D721Med (cell line): ENCODE measurements around the gene SCYL1.

Experiments used
- DNase-seq: peaks from one replicate; pipeline ENCODE4 v3.0.0; 2011; ENCODE audit warnings: low spot score; ENCODE audit not compliant: insufficient read length
- FAIRE-seq: peaks from 2 replicates; lab custom pipeline; 2011; peaks lifted over from hg19 to GRCh38; lab: Jason Lieb, UNC
- CTCF ChIP-seq: IDR thresholded peaks from 2 replicates; pipeline ENCODE4 v1.5.1; 2012; ENCODE audit warnings: mild to moderate bottlenecking, control low read depth; ENCODE audit not compliant: insufficient read depth; ENCODE audit errors: missing control alignments

SCYL1 gene

GRCh38 chr11:65565624-65566453, 41.0 kb downstream of the SCYL1 start:
- DNase-seq (no peak), FAIRE-seq (no peak)
- TF ChIP-seq CTCF, result no peak

GRCh38 chr11:65569164-65569972, 44.5 kb downstream of the SCYL1 start:
- FAIRE-seq (no peak), DNase-seq (no peak)
- TF ChIP-seq CTCF, result no peak

GRCh38 chr11:65569973-65570918, 45.4 kb downstream of the SCYL1 start, which contains the start of gene ZNRD2:
TSS of gene ZNRD2 (plus strand) at chr11:65570477. CDS start at chr11:65570492, 15 bp downstream.
- FAIRE-seq (no peak), DNase-seq (peak; percentile 94)
- TF ChIP-seq CTCF, result peak; percentile 50

GRCh38 chr11:65571420-65571819, 46.5 kb downstream of the SCYL1 start:
- DNase-seq (no peak), FAIRE-seq (no peak)
- no peak for TF ChIP-seq CTCF

- FAIRE-seq (no peak), DNase-seq (no peak)
- TF ChIP-seq CTCF, result peak; percentile 17
Observed at GRCh38 chr11:65571940-65572339, 47.1 kb downstream of the SCYL1 start.

GRCh38 chr11:65572356-65573051, 47.6 kb downstream of the SCYL1 start, which contains the start of gene FAM89B:
TSS of gene FAM89B (plus strand) at chr11:65572538. CDS start at chr11:65572670, 132 bp downstream.
- FAIRE-seq (no peak), DNase-seq (peak; percentile 89)
- TF ChIP-seq CTCF, result no peak
